ENCODE results near the gene DYNLT5.

The DYNLT5 gene

DNA sequence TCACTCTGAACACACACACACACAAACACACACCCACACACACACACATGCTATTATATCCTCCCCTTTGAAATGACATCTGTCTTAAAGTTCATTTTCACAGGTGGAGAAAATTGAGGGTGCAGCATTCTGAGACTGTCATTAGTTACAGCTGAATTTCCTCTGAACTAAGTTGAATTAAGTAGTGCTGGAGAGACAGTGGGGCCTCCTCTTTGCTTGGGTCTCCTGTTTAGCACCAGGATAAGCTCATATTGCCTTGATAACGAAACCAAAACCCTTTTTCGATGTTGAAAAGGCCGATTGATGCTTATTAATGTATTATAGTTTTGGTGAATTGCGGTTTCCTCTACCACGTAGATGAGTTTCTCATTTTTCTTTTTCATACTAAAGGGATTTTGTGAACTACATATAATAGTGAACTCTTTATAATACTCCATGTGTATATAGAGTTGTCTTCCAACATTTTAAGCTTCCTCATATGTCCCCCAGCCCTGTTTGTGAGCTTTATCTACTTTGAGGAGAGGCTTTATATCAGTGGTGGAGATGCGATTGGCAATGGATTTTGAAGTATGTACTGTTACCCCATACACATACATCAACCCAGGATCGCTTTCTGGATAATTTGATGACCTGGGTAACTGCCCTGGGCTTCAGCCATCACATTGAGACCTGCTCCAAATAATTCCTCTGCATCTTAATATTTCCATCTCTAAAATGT, 17.4 kb downstream of the DYNLT5 start:
- no peaks in the 10 kb centered on the region for H3K36me3 ChIP-seq (ENCODE audit: control insufficient read depth, insufficient read depth, low read length)
- 98 to 100% methylated on average over 3 to 5 of the region's 7 CpGs for WGBS, 2 experiments
- no peaks in the 10 kb centered on the region for H3K27me3 ChIP-seq (ENCODE audit: control insufficient read depth, insufficient read depth, low read length, poor library complexity, severe bottlenecking)
- no peak overlapping the region for H3K27ac ChIP-seq (ENCODE audit: insufficient read depth, low read depth, low read length, poor library complexity, severe bottlenecking)
- H3K9me3 ChIP-seq (ENCODE audit: control insufficient read depth, low read length): no peaks in the 10 kb centered on the region
- H3K4me3 ChIP-seq (ENCODE audit: insufficient read depth, low read depth, low read length): no peak overlapping the region
- H3K4me1 ChIP-seq (ENCODE audit: control insufficient read depth, insufficient read depth, low read length): peaks cover 3% of the 10 kb centered on the region

GRCh38 chr1:66770240-66770639, 18.0 kb downstream of the DYNLT5 start:
- no peaks in the 10 kb centered on the region for H3K9me3 ChIP-seq (ENCODE audit: control insufficient read depth, low read length)
- peaks cover 3% of the 10 kb centered on the region for H3K4me1 ChIP-seq (ENCODE audit: control insufficient read depth, insufficient read depth, low read length)
- H3K4me3 ChIP-seq (ENCODE audit: insufficient read depth, low read depth, low read length): no peak overlapping the region
- H3K27me3 ChIP-seq (ENCODE audit: control insufficient read depth, insufficient read depth, low read length, poor library complexity, severe bottlenecking): no peaks in the 10 kb centered on the region
- H3K36me3 ChIP-seq (ENCODE audit: control insufficient read depth, insufficient read depth, low read length): no peaks in the 10 kb centered on the region
- WGBS, 2 experiments: 93 to 100% methylated on average over 2 of the region's 2 CpGs
- H3K27ac ChIP-seq (ENCODE audit: insufficient read depth, low read depth, low read length, poor library complexity, severe bottlenecking): no peak overlapping the region

GRCh38 chr1:66770694-66771093, 18.4 kb downstream of the DYNLT5 start:
- Histone ChIP-seq H3K27me3 (ENCODE audit: control insufficient read depth, insufficient read depth, low read length, poor library complexity, severe bottlenecking) (no peaks in the 10 kb centered on the region), H3K9me3 (ENCODE audit: control insufficient read depth, low read length) (no peaks in the 10 kb centered on the region), H3K4me1 (ENCODE audit: control insufficient read depth, insufficient read depth, low read length) (peaks cover 3% of the 10 kb centered on the region), H3K4me3 (ENCODE audit: insufficient read depth, low read depth, low read length) (no peak overlapping the region), H3K27ac (ENCODE audit: insufficient read depth, low read depth, low read length, poor library complexity, severe bottlenecking) (no peak overlapping the region), H3K36me3 (ENCODE audit: control insufficient read depth, insufficient read depth, low read length) (no peaks in the 10 kb centered on the region)
- WGBS, 2 experiments: 88 to 89% methylated on average over 4 of the region's 4 CpGs

DNA sequence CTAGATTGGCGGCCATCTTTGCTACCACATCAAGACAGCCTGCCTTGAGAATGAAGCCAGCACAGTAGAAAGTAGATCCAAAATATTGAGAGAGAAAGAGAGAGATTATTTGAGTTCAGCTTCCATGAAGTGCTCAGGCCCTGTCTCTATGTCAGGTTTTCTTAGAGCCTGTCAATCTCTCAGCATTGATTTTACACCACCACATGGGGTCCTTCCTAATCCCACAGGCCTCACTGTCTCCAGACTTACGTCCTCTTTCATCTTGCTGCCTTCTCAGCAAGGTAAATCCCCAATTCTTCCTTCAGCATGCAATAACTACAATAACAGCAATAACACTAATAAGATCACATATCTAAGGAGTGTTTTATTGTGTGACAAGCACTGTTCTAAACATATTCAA, 21.0 kb downstream of the DYNLT5 start:
- Histone ChIP-seq H3K27ac (ENCODE audit: insufficient read depth, low read depth, low read length, poor library complexity, severe bottlenecking) (no peak overlapping the region), H3K4me3 (ENCODE audit: insufficient read depth, low read depth, low read length) (no peak overlapping the region), H3K9me3 (ENCODE audit: control insufficient read depth, low read length) (no peaks in the 10 kb centered on the region), H3K36me3 (ENCODE audit: control insufficient read depth, insufficient read depth, low read length) (no peaks in the 10 kb centered on the region), H3K27me3 (ENCODE audit: control insufficient read depth, insufficient read depth, low read length, poor library complexity, severe bottlenecking) (no peaks in the 10 kb centered on the region), H3K4me1 (ENCODE audit: control insufficient read depth, insufficient read depth, low read length) (peaks cover 3% of the 10 kb centered on the region)
- 73 to 77% methylated on average over 2 of the region's 2 CpGs for WGBS, 2 experiments

DNA sequence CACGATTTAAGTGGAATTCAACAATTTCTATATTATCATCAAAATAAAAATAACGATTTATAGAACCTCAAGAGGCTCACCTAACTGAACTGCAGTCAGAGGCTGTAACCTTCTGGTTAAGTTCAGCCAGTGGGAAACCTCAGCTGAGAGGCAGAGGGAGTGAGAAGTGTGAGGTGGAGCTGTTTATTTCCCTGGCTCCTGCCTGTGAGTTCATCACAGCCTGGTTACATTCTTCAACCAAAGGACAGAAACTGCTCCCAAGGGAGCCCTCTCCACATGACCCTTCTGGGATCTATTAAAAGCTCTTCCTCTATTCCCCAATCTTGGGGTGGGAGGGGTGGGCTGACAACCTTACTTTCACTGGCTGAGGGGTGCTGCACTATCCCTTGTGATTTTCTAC, 22.2 kb downstream of the DYNLT5 start:
- no peak overlapping the region for H3K4me3 ChIP-seq (ENCODE audit: insufficient read depth, low read depth, low read length)
- H3K36me3 ChIP-seq (ENCODE audit: control insufficient read depth, insufficient read depth, low read length): no peaks in the 10 kb centered on the region
- no peaks in the 10 kb centered on the region for H3K9me3 ChIP-seq (ENCODE audit: control insufficient read depth, low read length)
- 87 to 91% methylated on average over 2 of the region's 2 CpGs for WGBS, 2 experiments
- peaks cover 3% of the 10 kb centered on the region for H3K4me1 ChIP-seq (ENCODE audit: control insufficient read depth, insufficient read depth, low read length)
- no peak overlapping the region for H3K27ac ChIP-seq (ENCODE audit: insufficient read depth, low read depth, low read length, poor library complexity, severe bottlenecking)
- no peaks in the 10 kb centered on the region for H3K27me3 ChIP-seq (ENCODE audit: control insufficient read depth, insufficient read depth, low read length, poor library complexity, severe bottlenecking)

DNA sequence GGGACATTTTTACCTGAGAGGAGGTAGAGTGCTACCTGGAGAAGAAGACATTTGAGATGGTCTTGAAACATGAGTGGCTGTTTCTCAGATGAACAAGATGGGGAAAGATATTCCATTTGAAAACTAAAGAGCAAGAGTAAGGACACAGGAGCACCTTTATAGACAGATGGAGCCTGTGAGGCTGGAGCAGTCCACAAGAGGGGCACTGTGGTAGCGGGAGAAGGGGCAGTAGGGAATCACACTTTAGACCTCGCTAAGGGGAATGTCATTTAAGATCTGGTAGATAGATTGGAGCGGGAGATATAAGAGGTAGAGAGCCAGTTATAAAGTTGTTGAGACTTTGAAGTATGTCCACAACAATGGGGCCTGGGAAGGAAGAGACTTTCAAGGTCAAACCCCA, 23.4 kb downstream of the DYNLT5 start:
- peaks cover 3% of the 10 kb centered on the region for H3K4me1 ChIP-seq (ENCODE audit: control insufficient read depth, insufficient read depth, low read length)
- no peak overlapping the region for H3K4me3 ChIP-seq (ENCODE audit: insufficient read depth, low read depth, low read length)
- H3K27me3 ChIP-seq (ENCODE audit: control insufficient read depth, insufficient read depth, low read length, poor library complexity, severe bottlenecking): no peaks in the 10 kb centered on the region
- H3K36me3 ChIP-seq (ENCODE audit: control insufficient read depth, insufficient read depth, low read length): no peaks in the 10 kb centered on the region
- H3K27ac ChIP-seq (ENCODE audit: insufficient read depth, low read depth, low read length, poor library complexity, severe bottlenecking): no peak overlapping the region
- 94 to 95% methylated on average over 3 of the region's 3 CpGs for WGBS, 2 experiments
- no peaks in the 10 kb centered on the region for H3K9me3 ChIP-seq (ENCODE audit: control insufficient read depth, low read length)

DNA sequence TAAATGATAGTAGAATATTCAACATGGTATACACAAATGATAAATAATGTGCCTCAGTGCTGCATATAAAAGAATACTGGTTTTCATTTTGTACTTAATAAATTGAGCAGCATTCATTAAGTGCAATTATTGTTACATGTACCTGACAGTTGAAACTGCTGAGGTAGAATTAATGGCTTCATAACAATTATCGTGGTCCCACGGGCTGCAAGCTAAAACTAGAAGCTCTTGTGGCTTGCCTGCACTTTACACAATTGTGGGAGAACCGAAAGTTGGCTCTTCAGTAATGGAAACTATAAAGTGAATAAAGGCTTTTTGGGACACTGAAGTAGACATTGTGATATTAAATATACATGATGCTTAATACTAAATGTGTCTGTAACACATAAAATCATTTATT, 25.6 kb downstream of the DYNLT5 start:
- Histone ChIP-seq H3K4me3 (ENCODE audit: insufficient read depth, low read depth, low read length) (no peak overlapping the region), H3K27me3 (ENCODE audit: control insufficient read depth, insufficient read depth, low read length, poor library complexity, severe bottlenecking) (no peaks in the 10 kb centered on the region), H3K4me1 (ENCODE audit: control insufficient read depth, insufficient read depth, low read length) (peaks cover 3% of the 10 kb centered on the region), H3K9me3 (ENCODE audit: control insufficient read depth, low read length) (no peaks in the 10 kb centered on the region), H3K36me3 (ENCODE audit: control insufficient read depth, insufficient read depth, low read length) (no peaks in the 10 kb centered on the region), H3K27ac (ENCODE audit: insufficient read depth, low read depth, low read length, poor library complexity, severe bottlenecking) (no peak overlapping the region)
- 90 to 96% methylated on average over 3 of the region's 3 CpGs for WGBS, 2 experiments

DNA sequence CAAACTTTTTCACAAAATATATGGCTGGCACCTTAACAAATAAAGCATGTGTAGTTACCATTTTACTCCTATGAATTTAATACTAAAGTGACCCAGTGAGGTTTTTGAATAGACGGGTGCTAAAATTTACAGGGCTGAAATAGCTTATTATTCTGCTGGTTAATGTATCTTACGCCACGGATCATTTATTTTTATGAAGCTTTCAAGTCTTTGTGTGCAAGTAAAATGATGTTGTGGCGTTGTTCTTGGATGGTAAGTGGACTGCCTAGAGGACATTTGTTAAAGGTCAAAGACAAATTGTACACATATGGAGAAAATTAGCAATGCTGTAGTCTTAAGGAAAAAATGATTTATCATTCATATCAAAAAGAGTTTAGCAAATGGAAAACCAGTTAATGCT, 26.0 kb downstream of the DYNLT5 start:
- no peaks in the 10 kb centered on the region for H3K9me3 ChIP-seq (ENCODE audit: control insufficient read depth, low read length)
- 96 to 98% methylated on average over 4 of the region's 4 CpGs for WGBS, 2 experiments
- H3K27me3 ChIP-seq (ENCODE audit: control insufficient read depth, insufficient read depth, low read length, poor library complexity, severe bottlenecking): no peaks in the 10 kb centered on the region
- H3K4me1 ChIP-seq (ENCODE audit: control insufficient read depth, insufficient read depth, low read length): peaks cover 1% of the 10 kb centered on the region
- H3K36me3 ChIP-seq (ENCODE audit: control insufficient read depth, insufficient read depth, low read length): no peaks in the 10 kb centered on the region
- H3K4me3 ChIP-seq (ENCODE audit: insufficient read depth, low read depth, low read length): no peak overlapping the region
- no peak overlapping the region for H3K27ac ChIP-seq (ENCODE audit: insufficient read depth, low read depth, low read length, poor library complexity, severe bottlenecking)

DNA sequence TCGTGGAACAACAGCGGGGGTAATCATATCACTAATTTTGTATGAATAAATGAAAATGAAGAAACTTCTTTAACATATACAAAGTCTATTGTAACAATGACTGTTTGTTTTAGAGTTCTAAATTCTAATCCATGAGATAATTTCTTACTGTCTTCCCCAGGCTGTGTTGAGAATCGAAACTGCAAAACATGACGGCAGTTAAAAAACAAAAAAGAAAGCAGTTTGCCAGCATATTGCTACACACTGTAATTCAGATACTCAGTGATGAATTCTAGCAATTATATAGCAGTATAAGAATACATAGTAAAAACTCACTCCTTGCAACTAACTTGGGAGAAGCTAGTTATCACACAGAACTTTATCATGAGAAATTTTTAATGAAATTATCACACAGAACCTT, 26.7 kb downstream of the DYNLT5 start:
- Histone ChIP-seq H3K4me1 (ENCODE audit: control insufficient read depth, insufficient read depth, low read length) (no peaks in the 10 kb centered on the region), H3K27ac (ENCODE audit: insufficient read depth, low read depth, low read length, poor library complexity, severe bottlenecking) (no peak overlapping the region), H3K27me3 (ENCODE audit: control insufficient read depth, insufficient read depth, low read length, poor library complexity, severe bottlenecking) (no peaks in the 10 kb centered on the region), H3K36me3 (ENCODE audit: control insufficient read depth, insufficient read depth, low read length) (no peaks in the 10 kb centered on the region), H3K9me3 (ENCODE audit: control insufficient read depth, low read length) (no peaks in the 10 kb centered on the region), H3K4me3 (ENCODE audit: insufficient read depth, low read depth, low read length) (no peak overlapping the region)
- WGBS, 2 experiments: 93% methylated on average over 2 of the region's 4 CpGs; no CpG with 5 or more reads in 1 of the 2 experiments

GRCh38 chr1:66779475-66780078, 27.3 kb downstream of the DYNLT5 start:
- Histone ChIP-seq H3K27ac (ENCODE audit: insufficient read depth, low read depth, low read length, poor library complexity, severe bottlenecking) (no peak overlapping the region), H3K4me1 (ENCODE audit: control insufficient read depth, insufficient read depth, low read length) (no peaks in the 10 kb centered on the region), H3K36me3 (ENCODE audit: control insufficient read depth, insufficient read depth, low read length) (no peaks in the 10 kb centered on the region), H3K9me3 (ENCODE audit: control insufficient read depth, low read length) (no peaks in the 10 kb centered on the region), H3K27me3 (ENCODE audit: control insufficient read depth, insufficient read depth, low read length, poor library complexity, severe bottlenecking) (no peaks in the 10 kb centered on the region), H3K4me3 (ENCODE audit: insufficient read depth, low read depth, low read length) (no peak overlapping the region)
- WGBS, 2 experiments: 97% methylated on average over 2 of the region's 2 CpGs
